Esophagus muscularis mucosa (tissue), 4 donors: ENCODE measurements around the gene CCDC116. TPM values are rescaled to one million over a fixed set of nuclear protein-coding genes. Genes with fewer than 3 reads are reported as not detected.
"Not testable (repeated sequence)": the region's sequence is repeated elsewhere in the genome, so short reads cannot be mapped to it uniquely, and the experiment has no call there.

Experiments
- DNase-seq: peaks from one replicate; pipeline ENCODE4 v3.0.0-alpha.2; 2017; ENCODE audit errors: extremely low spot score
- H3K27ac ChIP-seq, 4 donors: fragments of 200-600 bp; sonication (generic); replicated peaks in 1 of 4; 1 replicate in 3 of 4; 2 replicates in 1 of 4; pipeline ENCODE4 v1.5.1; 2016 to 2019; ENCODE audit warnings: mild to moderate bottlenecking in 1 of 4
- H3K27me3 ChIP-seq, 4 donors: fragments of 200-600 bp; sonication (generic); one replicate each; pipeline versions ENCODE4 v1.5.1 to v1.6.0; 2016 to 2019
- H3K36me3 ChIP-seq, 4 donors: fragments of 200-600 bp; sonication (generic); one replicate each; pipeline ENCODE4 v1.5.1; 2016 to 2019
- H3K4me1 ChIP-seq, 4 donors: fragments of 200-600 bp; sonication (generic); one replicate each; pipeline ENCODE4 v1.5.1; 2016 to 2019
- H3K4me3 ChIP-seq, 4 donors: fragments of 200-600 bp; sonication (generic); 1 replicate in 2 of 4; 2 replicates in 2 of 4; pipeline ENCODE4 v1.5.1; 2016 to 2019; ENCODE audit warnings: mild to moderate bottlenecking in 4 of 4, moderate library complexity in 1 of 4
- H3K9me3 ChIP-seq, 4 donors: fragments of 200-600 bp; sonication (generic); 1 replicate in 3 of 4; 2 replicates in 1 of 4; pipeline ENCODE4 v1.5.1; 2016 to 2019
- EP300 ChIP-seq: sonication (generic); formaldehyde crosslinking; IDR thresholded peaks from one replicate; pipeline ENCODE4 v1.6.1; 2017; ENCODE audit warnings: antibody characterized with exemption
- POLR2A ChIP-seq: fragments of 450-650 bp; IDR thresholded peaks from one replicate; pipeline ENCODE4 v1.6.1; 2017; ENCODE audit warnings: antibody characterized with exemption, moderate library complexity, mild to moderate bottlenecking, low read depth
- POLR2AphosphoS5 ChIP-seq, 2 donors: sonication (generic); formaldehyde crosslinking; IDR thresholded peaks; one replicate each; pipeline ENCODE4 v1.6.1; 2017; ENCODE audit warnings: antibody characterized with exemption in 2 of 2
- WGBS: methylation state at CpG from one replicate; pipeline ENCODE4 v1.1.5; 2018; 5-methylcytosine and 5-hydroxymethylcytosine counted together
- intact Hi-C: fragments of 100-400 bp; cut with DNase I; formaldehyde crosslinking; loops from one replicate; pipeline ENCODE4 v1.15.1; 2023
- total RNA-seq, 4 donors: library from RNA; depleted of rRNA; stranded (reverse); fragments of >200 nt; gene quantifications; one replicate each; pipeline versions ENCODE4 v1.1.0 to v1.2.1, GENCODE V29; 2016
- TF ChIP-seq, protein P1 (sequence below), 3 experiments: fragments of 200-600 bp in 2 of 3; fragments of 450-650 bp in 1 of 3; sonication (generic) in 2 of 3; IDR thresholded peaks; one replicate each; pipeline ENCODE4 v1.5.1; 2017 to 2019; ENCODE audit warnings: antibody characterized with exemption in 3 of 3, mild to moderate bottlenecking in 2 of 3, moderate library complexity in 1 of 3

The CCDC116 gene
- total RNA-seq, 4 donors from 2014 or later, result 0.26 to 0.99 (median 0.55) TPM

DNA sequence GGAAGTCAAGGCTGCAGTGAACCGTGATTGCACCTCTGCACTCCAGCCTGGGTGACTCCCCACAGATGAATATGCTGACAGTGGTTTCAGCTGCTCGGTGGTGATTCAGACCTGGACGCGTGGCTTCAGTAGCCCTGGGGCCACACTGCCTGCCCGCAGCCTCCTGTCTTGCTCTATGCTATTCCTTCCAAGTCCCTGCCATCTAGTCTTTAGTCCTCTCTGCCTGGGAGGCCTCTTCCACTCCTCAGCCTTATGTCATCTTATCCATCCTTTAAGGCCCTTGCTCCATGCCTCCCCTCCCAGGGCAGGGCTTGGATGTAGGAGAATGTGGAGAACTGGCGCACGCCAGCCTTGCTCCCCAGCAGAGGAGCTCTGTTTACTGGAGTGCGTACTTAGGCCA, 25.8 kb upstream of the CCDC116 start:
- Histone ChIP-seq H3K9me3 (no peaks in the 10 kb centered on the region), H3K27me3 (no peaks in the 10 kb centered on the region), H3K4me3 (no peak overlapping the region), H3K27ac (no peak overlapping the region), H3K4me1 (peaks cover 15 to 38% (median 17%) of the 10 kb centered on the region in 4 donors), H3K36me3 (peaks cover 10 to 20% (median 15%) of the 10 kb centered on the region in 4 donors)
- 96% methylated on average over 7 of the region's 8 CpGs for WGBS
- no peak for DNase-seq
- intact Hi-C loops, result no loop called here
- no peak for TF ChIP-seq POLR2AphosphoS5 (IDR thresholded peaks at IDR 0.05)
- TF ChIP-seq, protein P1, sequence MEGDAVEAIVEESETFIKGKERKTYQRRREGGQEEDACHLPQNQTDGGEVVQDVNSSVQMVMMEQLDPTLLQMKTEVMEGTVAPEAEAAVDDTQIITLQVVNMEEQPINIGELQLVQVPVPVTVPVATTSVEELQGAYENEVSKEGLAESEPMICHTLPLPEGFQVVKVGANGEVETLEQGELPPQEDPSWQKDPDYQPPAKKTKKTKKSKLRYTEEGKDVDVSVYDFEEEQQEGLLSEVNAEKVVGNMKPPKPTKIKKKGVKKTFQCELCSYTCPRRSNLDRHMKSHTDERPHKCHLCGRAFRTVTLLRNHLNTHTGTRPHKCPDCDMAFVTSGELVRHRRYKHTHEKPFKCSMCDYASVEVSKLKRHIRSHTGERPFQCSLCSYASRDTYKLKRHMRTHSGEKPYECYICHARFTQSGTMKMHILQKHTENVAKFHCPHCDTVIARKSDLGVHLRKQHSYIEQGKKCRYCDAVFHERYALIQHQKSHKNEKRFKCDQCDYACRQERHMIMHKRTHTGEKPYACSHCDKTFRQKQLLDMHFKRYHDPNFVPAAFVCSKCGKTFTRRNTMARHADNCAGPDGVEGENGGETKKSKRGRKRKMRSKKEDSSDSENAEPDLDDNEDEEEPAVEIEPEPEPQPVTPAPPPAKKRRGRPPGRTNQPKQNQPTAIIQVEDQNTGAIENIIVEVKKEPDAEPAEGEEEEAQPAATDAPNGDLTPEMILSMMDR (IDR thresholded peaks at IDR 0.05), result no peak
- TF ChIP-seq POLR2A, result no peak
- no peak for TF ChIP-seq EP300

DNA sequence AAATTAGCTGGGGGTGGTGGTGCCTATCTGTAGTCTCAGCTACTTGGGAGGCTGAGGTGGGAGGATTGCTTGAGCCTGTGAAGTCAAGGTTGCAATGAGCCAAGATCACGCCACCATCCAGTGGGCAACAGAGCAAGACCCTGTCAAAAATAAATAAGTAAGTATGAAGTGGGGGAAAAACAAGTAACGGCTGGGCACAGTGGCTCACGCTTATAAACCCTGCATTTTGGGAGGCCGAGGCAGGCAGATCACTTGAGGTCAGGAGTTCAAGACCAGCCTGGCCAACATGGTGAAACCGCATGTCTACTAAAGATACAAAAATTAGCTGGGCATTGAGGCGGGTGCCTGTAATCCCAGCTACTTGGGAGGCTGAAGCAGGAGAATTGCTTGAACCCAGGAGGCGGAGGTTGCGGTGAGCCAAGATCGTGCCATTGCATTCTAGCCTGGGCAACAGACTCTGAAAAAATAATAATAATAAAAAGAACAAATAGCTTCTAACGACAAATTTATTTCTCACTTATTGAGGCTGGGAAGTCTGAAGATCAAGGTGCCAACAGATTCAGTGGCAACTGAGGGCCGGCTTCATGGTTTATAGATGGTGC, 22.9 kb upstream of the CCDC116 start:
- H3K27ac ChIP-seq, H3K9me3 ChIP-seq, H3K27me3 ChIP-seq, intact Hi-C loops, DNase-seq, H3K4me3 ChIP-seq: not testable (repeated sequence)
- Histone ChIP-seq H3K36me3 (peaks cover 16 to 48% (median 39%) of the 10 kb centered on the region in 4 donors), H3K4me1 (peaks cover 15 to 36% (median 17%) of the 10 kb centered on the region in 4 donors)
- 96% methylated on average over 11 of the region's 11 CpGs for WGBS

DNA sequence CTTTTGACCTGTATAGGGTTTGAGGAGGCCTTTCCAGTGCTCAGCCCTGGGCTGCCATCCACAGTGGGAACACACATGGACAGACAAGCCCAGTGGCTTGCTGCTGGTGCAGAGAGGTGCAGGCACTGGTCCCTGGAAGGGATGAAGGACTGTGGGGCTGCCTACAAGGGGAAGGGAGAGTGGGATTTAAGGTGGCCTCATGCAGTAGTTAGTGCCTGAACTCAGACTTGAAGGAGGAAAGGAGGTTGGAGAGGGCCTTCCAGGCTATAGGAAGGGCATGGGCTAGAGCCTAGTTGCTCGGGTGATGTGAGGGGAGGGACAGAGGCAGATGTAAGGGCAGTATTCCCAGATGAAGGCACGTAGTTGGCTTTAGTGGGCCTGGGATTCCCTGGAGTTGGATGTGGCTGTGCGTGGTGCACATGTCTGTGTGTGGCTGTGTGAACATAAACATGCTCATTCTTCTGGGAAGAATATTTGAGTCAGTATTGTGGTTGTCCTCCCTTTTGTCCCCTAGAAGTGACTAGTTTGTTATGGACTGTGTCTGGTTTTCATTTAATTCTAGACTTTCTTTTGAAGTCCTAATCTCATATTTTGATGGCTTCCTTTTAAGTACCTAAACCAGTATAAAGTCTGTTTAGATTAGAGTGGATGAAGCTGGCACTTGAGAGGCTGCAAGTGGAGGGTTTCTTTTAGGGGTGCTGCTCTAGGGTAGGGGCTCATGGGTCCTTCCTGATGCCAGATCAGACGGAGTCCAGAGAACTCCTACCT, 21.2 kb upstream of the CCDC116 start:
- Histone ChIP-seq H3K27ac (no peak overlapping the region), H3K9me3 (no peaks in the 10 kb centered on the region), H3K27me3 (no peaks in the 10 kb centered on the region), H3K4me3 (no peak overlapping the region), H3K4me1 (peaks cover 12 to 21% (median 12%) of the 10 kb centered on the region in 4 donors), H3K36me3 (peaks cover 16 to 58% (median 42%) of the 10 kb centered on the region in 4 donors)
- 70% methylated on average over 4 of the region's 4 CpGs for WGBS
- intact Hi-C loops, result no loop called here
- no peak for TF ChIP-seq POLR2AphosphoS5 (IDR thresholded peaks at IDR 0.05)
- TF ChIP-seq POLR2A, result no peak
- TF ChIP-seq EP300, result no peak
- TF ChIP-seq, protein P1 (IDR thresholded peaks at IDR 0.05), result no peak
- DNase-seq, result no peak

DNA sequence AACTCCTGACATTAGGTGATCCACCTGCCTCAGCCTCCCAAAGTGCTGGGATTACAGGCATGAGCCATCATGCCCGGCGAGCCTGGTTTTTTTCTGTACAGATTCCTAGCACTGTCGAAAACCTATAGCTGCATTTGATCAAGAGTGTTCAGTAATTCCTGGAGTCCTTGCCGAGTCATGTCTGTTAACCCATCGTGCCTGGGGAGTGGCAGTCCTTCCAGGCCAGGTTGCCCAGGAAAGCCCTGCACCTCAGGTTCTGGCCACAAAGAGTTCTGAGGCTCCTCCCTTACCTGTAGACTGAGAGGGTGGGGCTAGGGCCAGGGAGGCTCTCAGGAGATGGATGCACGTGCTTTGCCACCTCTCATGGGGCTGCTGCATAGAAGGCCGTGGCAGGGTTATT, 19.7 kb upstream of the CCDC116 start:
- Histone ChIP-seq H3K4me1 (peaks cover 0 to 6% (median 0%) of the 10 kb centered on the region in 4 donors), H3K27me3 (no peaks in the 10 kb centered on the region), H3K9me3 (no peaks in the 10 kb centered on the region), H3K36me3 (peaks cover 16 to 58% (median 42%) of the 10 kb centered on the region in 4 donors), H3K27ac (no peak overlapping the region), H3K4me3 (no peak overlapping the region)
- no peak for TF ChIP-seq POLR2A
- no peak for TF ChIP-seq EP300
- no peak for TF ChIP-seq POLR2AphosphoS5 (IDR thresholded peaks at IDR 0.05)
- TF ChIP-seq, protein P1 (IDR thresholded peaks at IDR 0.05), result no peak
- intact Hi-C loops, result no loop called here
- no peak for DNase-seq
- 88% methylated on average over 7 of the region's 7 CpGs for WGBS

DNA sequence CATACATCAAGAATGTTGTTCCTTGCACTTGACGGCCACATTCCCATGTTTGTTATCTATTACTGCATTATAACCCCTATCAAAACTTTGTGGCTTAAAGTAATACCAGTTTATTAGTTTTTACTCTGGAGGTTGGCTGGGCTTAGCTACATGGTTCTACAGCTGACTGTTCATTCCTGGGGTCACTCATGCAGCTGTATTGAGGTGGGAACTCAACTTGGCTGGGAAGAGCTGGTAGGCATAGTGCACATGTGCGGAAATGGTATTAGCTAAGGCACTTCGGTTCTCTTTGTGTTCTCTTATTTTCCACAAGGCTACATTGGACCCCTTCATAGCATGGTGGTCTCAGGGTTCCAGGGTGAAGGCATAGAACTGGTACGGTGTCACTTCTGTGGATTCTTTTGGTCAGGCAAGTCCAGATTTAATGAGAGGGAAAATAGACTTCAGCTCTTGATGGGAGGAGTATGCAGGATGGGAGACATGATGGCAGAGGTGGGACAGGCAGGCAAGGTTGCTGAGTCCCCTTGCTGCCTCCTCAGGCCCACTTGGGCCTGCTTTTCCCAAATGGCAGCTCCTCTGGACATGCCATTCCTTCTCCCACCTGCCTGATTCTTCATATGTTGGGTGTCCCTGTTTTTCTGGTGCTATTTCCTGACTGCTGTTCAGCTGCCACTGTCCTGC, 18.9 kb upstream of the CCDC116 start:
- Histone ChIP-seq H3K4me3 (no peak overlapping the region), H3K27me3 (no peaks in the 10 kb centered on the region), H3K4me1 (no peaks in the 10 kb centered on the region), H3K9me3 (no peaks in the 10 kb centered on the region), H3K27ac (no peak overlapping the region), H3K36me3 (peaks cover 16 to 65% (median 42%) of the 10 kb centered on the region in 4 donors)
- TF ChIP-seq EP300, result no peak
- no peak for TF ChIP-seq POLR2AphosphoS5 (IDR thresholded peaks at IDR 0.05)
- TF ChIP-seq POLR2A, result no peak
- TF ChIP-seq, protein P1 (IDR thresholded peaks at IDR 0.05), result no peak
- no peak for DNase-seq
- WGBS, result 77% methylated on average over 4 of the region's 4 CpGs
- intact Hi-C loops, result no loop called here
